H9 (cell line): ENCODE results near the gene SYT9. TPM values are rescaled to one million over a fixed set of nuclear protein-coding genes. Genes with fewer than 3 reads are reported as not detected.

Experiments
- DNase-seq: peaks from one replicate; pipeline ENCODE4 v3.0.0-alpha.2; 2017
- H2AFZ ChIP-seq: one replicate; pipeline ENCODE4 v1.6.1; 2013; ENCODE audit warnings: mild to moderate bottlenecking, low read length, control low read depth, moderate library complexity
- H2AK5ac ChIP-seq: 2 replicates; pipeline ENCODE4 v1.6.1; 2013; ENCODE audit warnings: low read length, control low read depth, mixed read lengths; ENCODE audit not compliant: insufficient read length
- H2BK120ac ChIP-seq: one replicate; pipeline ENCODE4 v1.6.1; 2013; ENCODE audit warnings: low read depth, mild to moderate bottlenecking, low read length, control low read depth, inconsistent platforms; ENCODE audit not compliant: poor library complexity, severe bottlenecking
- H2BK12ac ChIP-seq: 2 replicates; pipeline ENCODE4 v1.6.1; 2013; ENCODE audit warnings: low read length, control low read depth, mixed read lengths, low read depth; ENCODE audit not compliant: insufficient read length
- H2BK15ac ChIP-seq: 2 replicates; pipeline ENCODE4 v1.6.1; 2013; ENCODE audit warnings: low read depth, low read length, control low read depth
- H2BK20ac ChIP-seq: one replicate; pipeline ENCODE4 v1.6.1; 2013; ENCODE audit warnings: low read depth, mild to moderate bottlenecking, low read length, control low read depth, inconsistent platforms; ENCODE audit not compliant: poor library complexity, severe bottlenecking
- H2BK5ac ChIP-seq: 2 replicates; pipeline ENCODE4 v1.6.1; 2013; ENCODE audit warnings: low read length, control low read depth, mixed read lengths; ENCODE audit not compliant: insufficient read length
- H3K14ac ChIP-seq: 2 replicates; pipeline ENCODE4 v1.6.1; 2013; ENCODE audit warnings: low read length, control low read depth; ENCODE audit not compliant: insufficient read depth
- H3K18ac ChIP-seq: 2 replicates; pipeline ENCODE4 v1.6.1; 2013; ENCODE audit warnings: low read depth, mild to moderate bottlenecking, mixed read lengths, low read length, control low read depth; ENCODE audit not compliant: insufficient read length
- H3K23ac ChIP-seq: 2 replicates; pipeline ENCODE4 v1.6.1; 2013; ENCODE audit warnings: low read length, control low read depth, mixed read lengths, low read depth; ENCODE audit not compliant: insufficient read length
- H3K23me2 ChIP-seq: 2 replicates; pipeline ENCODE4 v1.6.1; 2013; ENCODE audit warnings: low read depth, mild to moderate bottlenecking, mixed read lengths, low read length, control low read depth; ENCODE audit not compliant: insufficient read length, poor library complexity, severe bottlenecking
- H3K27ac ChIP-seq: 2 replicates; pipeline ENCODE4 v1.5.1; 2013; ENCODE audit warnings: low read length, control low read depth, mixed read lengths, low read depth; ENCODE audit not compliant: insufficient read length
- H3K27me3 ChIP-seq: 2 replicates; pipeline ENCODE4 v1.6.1; 2013; ENCODE audit warnings: low read length, control low read depth, inconsistent platforms; ENCODE audit not compliant: insufficient read depth
- H3K4ac ChIP-seq: 2 replicates; pipeline ENCODE4 v1.6.1; 2013; ENCODE audit warnings: low read depth, mild to moderate bottlenecking, control low read depth, inconsistent platforms, low read length, moderate library complexity
- H3K4me1 ChIP-seq: 2 replicates; pipeline ENCODE4 v1.6.1; 2013; ENCODE audit warnings: low read length, control low read depth, inconsistent platforms; ENCODE audit not compliant: insufficient read depth
- H3K4me2 ChIP-seq: 2 replicates; pipeline ENCODE4 v1.6.1; 2013; ENCODE audit warnings: low read length, control low read depth, mixed read lengths; ENCODE audit not compliant: insufficient read length, insufficient read depth
- H3K56ac ChIP-seq: 2 replicates; pipeline ENCODE4 v1.6.1; 2013; ENCODE audit warnings: low read depth, mild to moderate bottlenecking, mixed read lengths, low read length, control low read depth; ENCODE audit not compliant: insufficient read length
- H3K79me1 ChIP-seq: 2 replicates; pipeline ENCODE4 v1.6.1; 2013; ENCODE audit warnings: low read depth, mild to moderate bottlenecking, moderate library complexity, low read length, control low read depth, inconsistent platforms; ENCODE audit not compliant: insufficient read depth, poor library complexity, severe bottlenecking
- H3K79me2 ChIP-seq: 2 replicates; pipeline ENCODE4 v1.6.1; 2013; ENCODE audit warnings: low read length, control low read depth, inconsistent platforms; ENCODE audit not compliant: insufficient read depth
- H3K9ac ChIP-seq: 2 replicates; pipeline ENCODE4 v1.6.1; 2013; ENCODE audit warnings: low read length, control low read depth, mixed read lengths; ENCODE audit not compliant: insufficient read length; ENCODE audit errors: extremely low read depth
- H3K9me3 ChIP-seq: one replicate; pipeline ENCODE4 v1.6.1; 2013; ENCODE audit warnings: low read depth, low read length, inconsistent platforms; ENCODE audit not compliant: control insufficient read depth
- H3T11ph ChIP-seq: one replicate; pipeline ENCODE4 v1.6.1; 2013; ENCODE audit warnings: mild to moderate bottlenecking, low read length, control low read depth, inconsistent platforms
- H4K20me1 ChIP-seq: one replicate; pipeline ENCODE4 v1.6.1; 2013; ENCODE audit not compliant: control insufficient read depth, insufficient read length, insufficient read depth
- H4K5ac ChIP-seq: 2 replicates; pipeline ENCODE4 v1.6.1; 2013; ENCODE audit warnings: low read depth, mild to moderate bottlenecking, mixed read lengths, low read length, control low read depth; ENCODE audit not compliant: insufficient read length
- H4K8ac ChIP-seq: replicated peaks from 2 replicates; pipeline ENCODE4 v1.6.1; 2013; ENCODE audit warnings: low read length, control low read depth, mixed read lengths, low read depth; ENCODE audit not compliant: insufficient read length
- H4K91ac ChIP-seq: 2 replicates; pipeline ENCODE4 v1.6.1; 2013; ENCODE audit warnings: low read depth, mild to moderate bottlenecking, moderate library complexity, mixed read lengths, low read length, control low read depth; ENCODE audit not compliant: insufficient read length
- H3K27ac Mint-ChIP-seq, 3 experiments: 2 replicates in 2 of 3; 3 replicates in 1 of 3; pipeline ENCODE4 v1.8.0; 2020 to 2021; ENCODE audit warnings: mixed read lengths in 3 of 3, mild to moderate bottlenecking in 1 of 3, moderate library complexity in 1 of 3
- H3K27me3 Mint-ChIP-seq: 2 replicates; pipeline ENCODE4 v1.8.0; 2021; ENCODE audit warnings: low read depth, mild to moderate bottlenecking, moderate library complexity, mixed read lengths
- H3K36me3 Mint-ChIP-seq, 3 experiments: 2 replicates in 2 of 3; 3 replicates in 1 of 3; pipeline ENCODE4 v1.8.0; 2020 to 2021; ENCODE audit warnings: low read depth in 3 of 3, mixed read lengths in 3 of 3; ENCODE audit not compliant: insufficient read depth in 1 of 3
- H3K4me1 Mint-ChIP-seq, 2 experiments: 2 replicates each; pipeline ENCODE4 v1.8.0; 2020; ENCODE audit warnings: mixed read lengths in 2 of 2
- H3K4me3 Mint-ChIP-seq, 2 experiments: 2 replicates in 1 of 2; 3 replicates in 1 of 2; pipeline ENCODE4 v1.8.0; 2020 to 2021; ENCODE audit warnings: mild to moderate bottlenecking in 2 of 2, mixed read lengths in 2 of 2, moderate library complexity in 1 of 2
- H3K9me3 Mint-ChIP-seq, 2 experiments: 2 replicates in 1 of 2; 3 replicates in 1 of 2; pipeline ENCODE4 v1.8.0; 2020; ENCODE audit warnings: mild to moderate bottlenecking in 2 of 2, mixed read lengths in 2 of 2, moderate library complexity in 1 of 2
- WGBS: extraction: QIAGEN DNeasy Blood & Tissue Kit; methylation state at CpG from one replicate; pipeline ENCODE4 v1.1.7; 2013; ENCODE audit warnings: missing lambda C conversion rate, low lambda C conversion rate, mixed read lengths; ENCODE audit not compliant: insufficient read length; ENCODE audit errors: extremely low coverage; 5-methylcytosine and 5-hydroxymethylcytosine counted together
- total RNA-seq: library from RNA; stranded (reverse); gene quantifications from 2 replicates; pipeline ENCODE4 v1.2.1, GENCODE V29; 2021
- TF ChIP-seq, protein P1 (sequence below): fragments of 200-600 bp; sonication (generic); conservative IDR thresholded peaks from 3 replicates; pipeline ENCODE4 v1.8.0; 2021; ENCODE audit warnings: antibody characterized with exemption, mild to moderate bottlenecking

The SYT9 gene
- total RNA-seq, 1 experiment from 2014 or later = 0.63 TPM

DNA sequence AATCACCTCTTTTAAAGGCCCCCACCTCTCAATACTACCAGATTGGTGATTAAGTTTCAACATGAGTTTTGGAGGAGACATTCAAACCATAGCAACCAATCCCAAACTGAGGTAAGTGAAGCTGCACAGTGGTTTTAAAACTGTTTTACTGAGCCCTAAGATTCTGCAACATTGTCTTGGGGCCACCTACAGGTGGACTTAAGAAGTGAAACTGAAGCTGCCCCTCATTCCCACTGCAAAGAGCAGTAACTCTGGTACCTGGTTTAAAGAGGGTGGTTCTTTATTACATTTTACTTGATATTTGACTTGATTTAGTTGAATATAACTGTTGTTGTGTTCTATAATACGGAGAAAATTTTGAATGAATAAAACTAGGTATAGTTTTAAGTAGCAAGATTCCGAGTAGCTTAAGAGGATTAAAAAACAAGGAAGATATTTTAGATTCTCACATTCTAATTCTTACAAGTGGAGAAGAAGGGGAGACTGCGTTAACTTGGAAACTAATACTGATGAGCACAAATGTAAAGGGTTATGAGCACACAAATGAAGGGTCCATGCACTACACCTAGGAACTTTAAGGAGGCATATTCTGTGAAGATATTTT lies 26.7 kb downstream of the SYT9 start:
- Histone ChIP-seq H2BK15ac (no peak overlapping the region), H3K23me2 (no peaks in the 10 kb centered on the region), H2BK20ac (no peak overlapping the region), H4K8ac (no peak overlapping the region), H4K20me1 (no peaks in the 10 kb centered on the region), H3K27me3 (no peaks in the 10 kb centered on the region), H3K4ac (no peak overlapping the region), H2AFZ (no peak overlapping the region), H3K9ac (no peak overlapping the region), H3K9me3 (no peaks in the 10 kb centered on the region), H3K27ac (no peak overlapping the region), H3K79me2 (no peaks in the 10 kb centered on the region), H3K79me1 (no peaks in the 10 kb centered on the region), H3K56ac (no peak overlapping the region), H3T11ph (no peak overlapping the region), H2BK12ac (no peak overlapping the region), H3K14ac (no peak overlapping the region), H2BK120ac (no peak overlapping the region), H3K23ac (no peak overlapping the region), H2BK5ac (no peak overlapping the region), H3K4me2 (no peak overlapping the region), H4K91ac (no peak overlapping the region), H4K5ac (no peak overlapping the region), H2AK5ac (no peak overlapping the region), H3K18ac (no peak overlapping the region), H3K4me1 (peaks cover 2% of the 10 kb centered on the region; the same call in 1 of the 2 replicates)
- no peaks in the 10 kb centered on the region; the same call in 1 of the 2 replicates for H3K27me3 Mint-ChIP-seq
- TF ChIP-seq, protein P1, sequence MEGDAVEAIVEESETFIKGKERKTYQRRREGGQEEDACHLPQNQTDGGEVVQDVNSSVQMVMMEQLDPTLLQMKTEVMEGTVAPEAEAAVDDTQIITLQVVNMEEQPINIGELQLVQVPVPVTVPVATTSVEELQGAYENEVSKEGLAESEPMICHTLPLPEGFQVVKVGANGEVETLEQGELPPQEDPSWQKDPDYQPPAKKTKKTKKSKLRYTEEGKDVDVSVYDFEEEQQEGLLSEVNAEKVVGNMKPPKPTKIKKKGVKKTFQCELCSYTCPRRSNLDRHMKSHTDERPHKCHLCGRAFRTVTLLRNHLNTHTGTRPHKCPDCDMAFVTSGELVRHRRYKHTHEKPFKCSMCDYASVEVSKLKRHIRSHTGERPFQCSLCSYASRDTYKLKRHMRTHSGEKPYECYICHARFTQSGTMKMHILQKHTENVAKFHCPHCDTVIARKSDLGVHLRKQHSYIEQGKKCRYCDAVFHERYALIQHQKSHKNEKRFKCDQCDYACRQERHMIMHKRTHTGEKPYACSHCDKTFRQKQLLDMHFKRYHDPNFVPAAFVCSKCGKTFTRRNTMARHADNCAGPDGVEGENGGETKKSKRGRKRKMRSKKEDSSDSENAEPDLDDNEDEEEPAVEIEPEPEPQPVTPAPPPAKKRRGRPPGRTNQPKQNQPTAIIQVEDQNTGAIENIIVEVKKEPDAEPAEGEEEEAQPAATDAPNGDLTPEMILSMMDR = peak; percentile 79
- no peak overlapping the region for H3K27ac Mint-ChIP-seq
- no CpG with 5 or more reads among the region's 3 CpGs for WGBS
- peaks cover 5 to 11% of the 10 kb centered on the region in 2 experiments for H3K4me1 Mint-ChIP-seq
- no peaks in the 10 kb centered on the region for H3K36me3 Mint-ChIP-seq
- H3K9me3 Mint-ChIP-seq = no peaks in the 10 kb centered on the region
- peak; percentile 37 for DNase-seq
- no peak overlapping the region for H3K4me3 Mint-ChIP-seq
